ENCODE results near the gene PLA2G2D. TPM values are rescaled to one million over a fixed set of nuclear protein-coding genes. Genes with fewer than 3 reads are reported as not detected.

Gene PLA2G2D
- total and polyA plus RNA-seq, 2 of the 8 experiments (the other 6 are each of a cell fraction or from before 2014, with no cell fraction given): not detected

DNA sequence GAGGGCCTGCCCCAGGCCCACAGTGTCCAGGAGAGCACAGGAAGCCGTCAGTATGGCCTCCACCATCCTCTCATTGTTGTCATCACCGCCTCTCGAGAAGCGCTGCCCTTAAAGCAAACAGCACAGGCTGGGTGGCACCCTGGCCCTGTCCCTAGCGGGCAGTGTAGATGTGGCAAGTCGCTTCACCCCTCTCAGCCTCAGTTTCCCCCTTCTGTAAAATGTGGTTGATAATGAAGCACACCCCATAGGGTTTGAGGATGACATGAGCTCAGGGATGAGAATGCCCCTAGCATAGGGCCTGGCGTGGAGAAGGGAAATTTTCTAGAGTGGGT lies 33.2 kb upstream of the PLA2G2D start (continued):
- TF ChIP-seq CHD7 (IDR thresholded peaks at IDR 0.05; ENCODE audit: insufficient replicate concordance, low read length): no peak
